ENCODE measurements around the gene WDR47. TPM values are rescaled to one million over a fixed set of nuclear protein-coding genes. Genes with fewer than 3 reads are reported as not detected.

The WDR47 gene
- total and polyA plus RNA-seq, 4 donors, result 1.2 to 4.1 (median 2.5) TPM

GRCh38 chr1:109067883-109068282, 26.0 kb upstream of the WDR47 start:
- Histone ChIP-seq H3K36me3 (ENCODE audit: control insufficient read depth in 4 of 4, insufficient read depth in 3 of 4, low read depth in 1 of 4, low read length in 3 of 4) (peaks cover 3 to 18% (median 14%) of the 10 kb centered on the region in 4 donors), H3K9ac (ENCODE audit: low read depth in 1 of 2, low read length in 2 of 2) (no peak overlapping the region), H3K4me1 (ENCODE audit: control insufficient read depth in 4 of 4, insufficient read depth in 4 of 4, low read length in 3 of 4) (no peaks in the 10 kb centered on the region), H3K9me3 (ENCODE audit: control insufficient read depth in 4 of 4, low read length in 3 of 4) (no peaks in the 10 kb centered on the region), H3K27me3 (ENCODE audit: control insufficient read depth in 4 of 4, insufficient read depth in 4 of 4, low read length in 3 of 4) (no peaks in the 10 kb centered on the region), H3K4me3 (ENCODE audit: low read depth in 1 of 3, low read length in 3 of 3) (no peak overlapping the region), H3K27ac (ENCODE audit: low read depth in 1 of 2, low read length in 2 of 2) (no peak overlapping the region)
- no peak for DNase-seq (ENCODE audit: low spot score)
- 84% methylated on average over 8 of the region's 8 CpGs for WGBS
- TF ChIP-seq SP1 (IDR thresholded peaks at IDR 0.05) (no peak), FOXA2 (IDR thresholded peaks at IDR 0.05) (no peak), HNF4A (conservative IDR thresholded peaks at IDR 0.05) (no peak), HNF4G (IDR thresholded peaks at IDR 0.05) (no peak), MAX (IDR thresholded peaks at IDR 0.05) (no peak), YY1 (IDR thresholded peaks at IDR 0.05) (no peak), ATF3 (IDR thresholded peaks at IDR 0.05) (no peak), TAF1 (conservative IDR thresholded peaks at IDR 0.05) (no peak), JUND (IDR thresholded peaks at IDR 0.05) (no peak), FOXA1 (IDR thresholded peaks at IDR 0.05) (no peak), ZBTB33 (IDR thresholded peaks at IDR 0.05) (no peak), REST (IDR thresholded peaks at IDR 0.05) (no peak), NR2F2 (IDR thresholded peaks at IDR 0.05) (no peak), GABPA (IDR thresholded peaks at IDR 0.05 in 1 of 2, conservative IDR thresholded peaks at IDR 0.05 in 1 of 2) (no peak), CTCF (IDR thresholded peaks at IDR 0.05; ENCODE audit: low read depth, low read length, missing input control) (no peak), RXRA (IDR thresholded peaks at IDR 0.05) (no peak), RAD21 (IDR thresholded peaks at IDR 0.05) (no peak), EGR1 (IDR thresholded peaks at IDR 0.05; ENCODE audit: low read depth in 2 of 2) (no peak)
